Measurements from ENCODE around the gene SYNGR4. TPM values are rescaled to one million over a fixed set of nuclear protein-coding genes. Genes with fewer than 3 reads are reported as not detected.

The SYNGR4 gene
- total RNA-seq, 1 donor from 2014 or later = not detected

- intact Hi-C loops (cut with DNase I) = no loop called here
- no peak overlapping the region for H3K27ac ChIP-seq
- H3K9me3 ChIP-seq = no peaks in the 10 kb centered on the region
- H3K4me1 ChIP-seq = no peaks in the 10 kb centered on the region
- no peak overlapping the region for H3K4me3 ChIP-seq
- DNase-seq (ENCODE audit: extremely low spot score in 2 of 2) = no peak
- TF ChIP-seq POLR2AphosphoS5 (IDR thresholded peaks at IDR 0.05; ENCODE audit: insufficient read depth in 1 of 2, low read depth in 1 of 2) = no peak
- no peak for TF ChIP-seq POLR2A (IDR thresholded peaks at IDR 0.05)
- TF ChIP-seq, protein P1, sequence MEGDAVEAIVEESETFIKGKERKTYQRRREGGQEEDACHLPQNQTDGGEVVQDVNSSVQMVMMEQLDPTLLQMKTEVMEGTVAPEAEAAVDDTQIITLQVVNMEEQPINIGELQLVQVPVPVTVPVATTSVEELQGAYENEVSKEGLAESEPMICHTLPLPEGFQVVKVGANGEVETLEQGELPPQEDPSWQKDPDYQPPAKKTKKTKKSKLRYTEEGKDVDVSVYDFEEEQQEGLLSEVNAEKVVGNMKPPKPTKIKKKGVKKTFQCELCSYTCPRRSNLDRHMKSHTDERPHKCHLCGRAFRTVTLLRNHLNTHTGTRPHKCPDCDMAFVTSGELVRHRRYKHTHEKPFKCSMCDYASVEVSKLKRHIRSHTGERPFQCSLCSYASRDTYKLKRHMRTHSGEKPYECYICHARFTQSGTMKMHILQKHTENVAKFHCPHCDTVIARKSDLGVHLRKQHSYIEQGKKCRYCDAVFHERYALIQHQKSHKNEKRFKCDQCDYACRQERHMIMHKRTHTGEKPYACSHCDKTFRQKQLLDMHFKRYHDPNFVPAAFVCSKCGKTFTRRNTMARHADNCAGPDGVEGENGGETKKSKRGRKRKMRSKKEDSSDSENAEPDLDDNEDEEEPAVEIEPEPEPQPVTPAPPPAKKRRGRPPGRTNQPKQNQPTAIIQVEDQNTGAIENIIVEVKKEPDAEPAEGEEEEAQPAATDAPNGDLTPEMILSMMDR (IDR thresholded peaks at IDR 0.05) = no peak
- no peaks in the 10 kb centered on the region for H3K27me3 ChIP-seq
- H3K36me3 ChIP-seq = no peaks in the 10 kb centered on the region
Observed at GRCh38 chr19:48342841-48343540, 21.2 kb upstream of the SYNGR4 start.

GRCh38 chr19:48344892-48345291, 19.3 kb upstream of the SYNGR4 start:
- H3K27ac ChIP-seq = no peak overlapping the region
- H3K4me1 ChIP-seq = no peaks in the 10 kb centered on the region
- H3K36me3 ChIP-seq = no peaks in the 10 kb centered on the region
- intact Hi-C loops (cut with DNase I) = no loop called here
- no peak for DNase-seq (ENCODE audit: extremely low spot score in 2 of 2)
- no peaks in the 10 kb centered on the region for H3K9me3 ChIP-seq
- no peak overlapping the region for H3K4me3 ChIP-seq
- TF ChIP-seq POLR2A (IDR thresholded peaks at IDR 0.05) = no peak
- TF ChIP-seq, protein P1 (IDR thresholded peaks at IDR 0.05) = no peak
- H3K27me3 ChIP-seq = no peaks in the 10 kb centered on the region

- H3K27ac ChIP-seq = no peak overlapping the region
- no peak for DNase-seq (ENCODE audit: extremely low spot score in 2 of 2)
- H3K36me3 ChIP-seq = no peaks in the 10 kb centered on the region
- TF ChIP-seq POLR2A (IDR thresholded peaks at IDR 0.05) (no peak), POLR2AphosphoS5 (IDR thresholded peaks at IDR 0.05; ENCODE audit: insufficient read depth in 1 of 2, low read depth in 1 of 2) (no peak)
- TF ChIP-seq, protein P1 (IDR thresholded peaks at IDR 0.05) = no peak
- intact Hi-C loops (cut with DNase I) = no loop called here
- no peak overlapping the region for H3K4me3 ChIP-seq
- H3K27me3 ChIP-seq = no peaks in the 10 kb centered on the region
- no peaks in the 10 kb centered on the region for H3K4me1 ChIP-seq
- no peaks in the 10 kb centered on the region for H3K9me3 ChIP-seq
Observed at GRCh38 chr19:48346191-48346590, 18.0 kb upstream of the SYNGR4 start.

DNA sequence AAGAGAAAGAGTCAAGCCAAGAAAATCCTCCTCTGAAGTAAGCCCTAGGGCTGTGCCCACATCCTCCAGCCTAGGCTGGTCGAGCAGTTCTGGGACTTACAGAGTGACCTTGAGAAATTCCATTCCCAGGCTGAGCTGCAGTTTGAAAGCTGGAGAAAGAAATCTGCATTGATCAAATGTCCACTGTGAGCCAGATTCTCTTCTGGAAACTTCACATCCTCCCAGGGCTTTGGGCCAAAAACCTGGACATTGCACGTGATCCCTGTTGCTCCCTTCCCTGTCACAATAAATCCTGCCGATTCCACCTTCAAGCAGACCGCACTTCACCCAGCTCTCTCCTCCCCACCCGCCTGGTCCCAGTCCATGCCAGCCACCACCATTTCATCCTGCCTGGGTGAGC, 16.1 kb upstream of the SYNGR4 start:
- no peak for TF ChIP-seq POLR2AphosphoS5 (IDR thresholded peaks at IDR 0.05; ENCODE audit: insufficient read depth in 1 of 2, low read depth in 1 of 2)
- TF ChIP-seq, protein P1 (IDR thresholded peaks at IDR 0.05) = no peak
- no peak for TF ChIP-seq POLR2A (IDR thresholded peaks at IDR 0.05)
- no peaks in the 10 kb centered on the region for H3K9me3 ChIP-seq
- H3K27me3 ChIP-seq = no peaks in the 10 kb centered on the region
- H3K27ac ChIP-seq = no peak overlapping the region
- no peaks in the 10 kb centered on the region for H3K4me1 ChIP-seq
- H3K4me3 ChIP-seq = no peak overlapping the region
- no peak for DNase-seq (ENCODE audit: extremely low spot score in 2 of 2)
- intact Hi-C loops (cut with DNase I) = no loop called here
- no peaks in the 10 kb centered on the region for H3K36me3 ChIP-seq

DNA sequence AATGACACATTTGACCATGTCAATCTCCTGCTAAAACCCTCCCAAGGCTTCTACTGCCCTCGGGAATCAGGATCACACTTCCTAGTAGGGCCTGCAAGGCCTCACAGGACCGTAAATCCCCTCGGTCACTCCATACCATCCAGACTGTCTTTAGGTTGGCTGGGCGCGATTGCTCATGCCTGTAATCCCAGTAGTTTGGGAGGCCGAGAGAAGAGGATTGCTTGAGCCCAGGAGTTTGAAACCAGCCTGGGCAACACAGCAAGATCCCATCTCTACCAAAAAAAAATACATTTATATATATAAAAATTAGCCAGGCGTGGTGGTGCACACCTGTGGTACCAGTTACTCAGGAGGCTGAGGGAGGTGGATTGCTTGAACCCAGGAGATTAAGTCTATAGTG, 15.4 kb upstream of the SYNGR4 start:
- intact Hi-C loops (cut with DNase I) = no loop called here

More for the DNA sequence above, 15.4 kb upstream of the SYNGR4 start:
- Histone ChIP-seq H3K4me1 (no peaks in the 10 kb centered on the region), H3K27ac (no peak overlapping the region), H3K27me3 (no peaks in the 10 kb centered on the region), H3K4me3 (no peak overlapping the region), H3K9me3 (no peaks in the 10 kb centered on the region), H3K36me3 (no peaks in the 10 kb centered on the region)
- no peak for DNase-seq (ENCODE audit: extremely low spot score in 2 of 2)
- TF ChIP-seq POLR2AphosphoS5 (IDR thresholded peaks at IDR 0.05; ENCODE audit: insufficient read depth in 1 of 2, low read depth in 1 of 2) = no peak
- no peak for TF ChIP-seq POLR2A (IDR thresholded peaks at IDR 0.05)
- TF ChIP-seq, protein P1 (IDR thresholded peaks at IDR 0.05) = no peak
